ENCODE measurements around the gene SP3. TPM values are rescaled to one million over a fixed set of nuclear protein-coding genes. Genes with fewer than 3 reads are reported as not detected.
A peak's percentile ranks its signal among the peaks of the same experiment; 100 is the strongest.

SP3 gene
- total RNA-seq, 2 experiments from 2014 or later, result 83.8 to 91.4 TPM

DNA sequence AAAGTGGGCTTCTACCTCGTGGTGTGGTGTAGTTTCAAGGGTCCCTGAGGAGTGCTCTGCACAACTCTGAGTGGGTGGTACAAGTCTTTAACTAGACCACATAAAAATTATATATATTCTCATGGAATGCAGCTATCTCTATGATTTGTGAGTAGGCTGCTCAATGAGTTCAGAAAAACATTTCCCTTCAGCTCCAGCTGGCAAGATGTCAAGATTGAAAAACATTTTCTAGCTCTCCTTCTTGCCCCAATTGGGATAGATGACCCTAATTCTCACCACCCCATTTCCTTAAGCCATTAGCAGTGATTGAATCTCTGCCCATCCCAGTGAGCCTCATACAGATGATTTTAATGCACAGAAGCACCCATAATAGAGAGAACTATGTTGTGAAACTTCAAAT lies 28.3 kb upstream of the SP3 start:
- ChIA-PET CTCF (no interaction called here), POLR2A (no interaction called here)
- no peak overlapping the region for H3K4me3 Mint-ChIP-seq

GRCh38 chr2:173991856-173992588 lies 26.8 kb upstream of the SP3 start:
- no peak overlapping the region for H3K4me3 Mint-ChIP-seq
- ChIA-PET CTCF (no interaction called here), POLR2A (no interaction called here)
- intact Hi-C loops (cut with DNase I, micrococcal nuclease), result no loop called here
- H3K9me3 Mint-ChIP-seq (ENCODE audit: low read depth), result no peaks in the 10 kb centered on the region
- no peaks in the 10 kb centered on the region for H3K36me3 Mint-ChIP-seq (ENCODE audit: low read depth)
- no peak overlapping the region for H3K27ac Mint-ChIP-seq
- no peak for DNase-seq
- H3K4me1 Mint-ChIP-seq, result peaks cover 7% of the 10 kb centered on the region
- peaks cover 3% of the 10 kb centered on the region for H3K27me3 Mint-ChIP-seq
- no peak for ATAC-seq

More for the DNA sequence above, 28.3 kb upstream of the SP3 start:
- intact Hi-C loops (cut with DNase I, micrococcal nuclease), result no loop called here
- Mint-ChIP-seq H3K27me3 (peaks cover 3% of the 10 kb centered on the region), H3K9me3 (ENCODE audit: low read depth) (no peaks in the 10 kb centered on the region), H3K4me1 (peaks cover 7% of the 10 kb centered on the region), H3K27ac (no peak overlapping the region), H3K36me3 (ENCODE audit: low read depth) (no peaks in the 10 kb centered on the region)
- DNase-seq (no peak), ATAC-seq (no peak)

- Mint-ChIP-seq H3K36me3 (ENCODE audit: low read depth) (no peaks in the 10 kb centered on the region), H3K4me3 (no peak overlapping the region), H3K4me1 (peaks cover 7% of the 10 kb centered on the region), H3K27me3 (peaks cover 3% of the 10 kb centered on the region), H3K27ac (no peak overlapping the region), H3K9me3 (ENCODE audit: low read depth) (no peaks in the 10 kb centered on the region)
- POLR2A ChIA-PET, result no interaction called here
- intact Hi-C loops (cut with DNase I, micrococcal nuclease), result no loop called here
- ATAC-seq (peak; percentile 44), DNase-seq (no peak)
- CTCF ChIA-PET, result interaction anchor here (0.7 kb wide), 2 partner anchors 160 to 227 kb away, joined by 3 to 4 read pairs; no protein-coding TSS in a partner anchor
Observed at GRCh38 chr2:173990970-173991819, 26.0 kb upstream of the SP3 start.

DNA sequence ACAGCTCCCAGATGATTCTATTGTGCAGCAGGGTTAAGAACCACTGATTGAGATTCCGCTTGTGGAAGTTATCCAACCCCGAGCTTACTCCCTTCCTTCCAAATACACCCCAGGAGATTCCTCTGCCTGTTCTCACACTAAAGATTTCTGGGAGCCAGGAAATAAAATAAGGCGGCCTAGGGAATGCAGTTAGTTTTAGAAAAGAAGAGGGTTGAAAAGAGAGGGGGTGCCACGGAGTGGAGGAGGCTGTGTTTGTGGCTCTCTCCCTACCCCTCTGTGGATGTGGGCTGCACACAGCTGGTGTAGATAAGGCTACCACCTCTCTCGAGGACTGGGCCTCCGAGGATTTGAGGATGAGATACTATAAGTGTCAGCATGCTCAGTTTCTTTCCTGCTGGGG lies 25.1 kb upstream of the SP3 start:
- Mint-ChIP-seq H3K9me3 (ENCODE audit: low read depth) (no peaks in the 10 kb centered on the region), H3K4me3 (no peak overlapping the region), H3K27me3 (peaks cover 3% of the 10 kb centered on the region), H3K4me1 (peaks cover 15% of the 10 kb centered on the region), H3K36me3 (ENCODE audit: low read depth) (no peaks in the 10 kb centered on the region), H3K27ac (no peak overlapping the region)
- intact Hi-C loops (cut with DNase I, micrococcal nuclease), result no loop called here
- ChIA-PET POLR2A (no interaction called here), CTCF (no interaction called here)
- no peak for ATAC-seq
- DNase-seq, result no peak

DNA sequence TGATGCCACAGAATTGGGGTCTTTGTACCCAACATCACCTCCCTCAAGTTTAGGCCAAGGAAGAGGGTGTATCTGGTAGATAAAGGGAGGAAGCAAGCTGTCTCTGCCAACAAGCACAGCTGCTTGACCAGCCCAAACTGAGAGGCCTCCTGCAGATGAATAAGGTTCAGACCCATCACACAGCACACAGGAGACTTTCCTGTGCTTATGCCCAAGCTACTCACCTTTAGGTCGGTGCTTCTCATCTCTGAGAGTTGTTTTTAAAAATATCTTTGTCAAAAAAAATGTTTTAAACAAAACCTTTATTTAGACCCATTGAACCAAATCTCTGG lies 24.7 kb upstream of the SP3 start:
- ChIA-PET CTCF (no interaction called here), POLR2A (no interaction called here)
- no peaks in the 10 kb centered on the region for H3K9me3 Mint-ChIP-seq (ENCODE audit: low read depth)
- no peak overlapping the region for H3K27ac Mint-ChIP-seq
- intact Hi-C loops (cut with DNase I, micrococcal nuclease), result no loop called here
- ATAC-seq (no peak), DNase-seq (no peak)
- H3K27me3 Mint-ChIP-seq, result peaks cover 3% of the 10 kb centered on the region
- H3K36me3 Mint-ChIP-seq (ENCODE audit: low read depth), result no peaks in the 10 kb centered on the region
- no peak overlapping the region for H3K4me3 Mint-ChIP-seq
- peaks cover 17% of the 10 kb centered on the region for H3K4me1 Mint-ChIP-seq

GRCh38 chr2:173989160-173989883 lies 24.1 kb upstream of the SP3 start:
- DNase-seq (no peak), ATAC-seq (no peak)
- POLR2A ChIA-PET, result no interaction called here
- CTCF ChIA-PET, result interaction anchor here (0.8 kb wide), 1 partner anchor 31 kb away, joined by 3 read pairs; no protein-coding TSS in a partner anchor
- H3K36me3 Mint-ChIP-seq (ENCODE audit: low read depth), result no peaks in the 10 kb centered on the region
- H3K4me1 Mint-ChIP-seq, result peaks cover 18% of the 10 kb centered on the region
- no peak overlapping the region for H3K27ac Mint-ChIP-seq
- no peaks in the 10 kb centered on the region for H3K27me3 Mint-ChIP-seq
- intact Hi-C loops (cut with DNase I, micrococcal nuclease), result no loop called here
- no peak overlapping the region for H3K4me3 Mint-ChIP-seq
- no peaks in the 10 kb centered on the region for H3K9me3 Mint-ChIP-seq (ENCODE audit: low read depth)

GRCh38 chr2:173986805-173987204 lies 21.6 kb upstream of the SP3 start:
- H3K4me3 Mint-ChIP-seq, result no peak overlapping the region
- CTCF ChIA-PET, result interaction anchor here (0.6 to 1.3 kb wide), 3 partner anchors 16 to 355 kb away, joined by 3 to 6 read pairs (median 4); no protein-coding TSS in a partner anchor
- POLR2A ChIA-PET, result no interaction called here

DNA sequence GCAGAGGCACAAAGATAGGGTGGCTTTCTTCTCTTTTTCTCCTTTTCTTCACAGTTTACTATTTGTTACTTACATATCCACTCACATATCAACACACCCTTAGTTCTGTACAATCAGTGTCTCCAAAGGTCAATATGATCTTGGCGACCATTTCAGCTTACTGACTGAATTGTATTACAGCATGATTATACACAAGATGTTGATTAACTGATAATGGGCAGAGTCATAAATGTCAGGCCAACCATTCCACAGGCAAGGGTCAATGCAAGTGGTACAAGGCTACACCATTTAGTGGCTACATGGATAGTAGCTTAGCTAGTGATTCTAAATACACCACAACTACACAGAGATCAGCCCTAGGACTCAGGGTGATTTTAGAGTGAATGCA lies 20.4 kb upstream of the SP3 start:
- DNase-seq (no peak), ATAC-seq (no peak)
- peaks cover 25% of the 10 kb centered on the region for H3K4me1 Mint-ChIP-seq
- H3K36me3 Mint-ChIP-seq (ENCODE audit: low read depth), result no peaks in the 10 kb centered on the region
- no peaks in the 10 kb centered on the region for H3K27me3 Mint-ChIP-seq
- intact Hi-C loops (cut with DNase I, micrococcal nuclease), result no loop called here
- ChIA-PET CTCF (no interaction called here), POLR2A (no interaction called here)
- no peak overlapping the region for H3K27ac Mint-ChIP-seq
- no peak overlapping the region for H3K4me3 Mint-ChIP-seq
- no peaks in the 10 kb centered on the region for H3K9me3 Mint-ChIP-seq (ENCODE audit: low read depth)

More at GRCh38 chr2:173986805-173987204, 21.6 kb upstream of the SP3 start:
- Mint-ChIP-seq H3K36me3 (ENCODE audit: low read depth) (no peaks in the 10 kb centered on the region), H3K27me3 (no peaks in the 10 kb centered on the region), H3K27ac (no peak overlapping the region), H3K9me3 (ENCODE audit: low read depth) (no peaks in the 10 kb centered on the region), H3K4me1 (peaks cover 26% of the 10 kb centered on the region)
- ATAC-seq (no peak), DNase-seq (no peak)
- intact Hi-C loops (cut with DNase I, micrococcal nuclease), result no loop called here

DNA sequence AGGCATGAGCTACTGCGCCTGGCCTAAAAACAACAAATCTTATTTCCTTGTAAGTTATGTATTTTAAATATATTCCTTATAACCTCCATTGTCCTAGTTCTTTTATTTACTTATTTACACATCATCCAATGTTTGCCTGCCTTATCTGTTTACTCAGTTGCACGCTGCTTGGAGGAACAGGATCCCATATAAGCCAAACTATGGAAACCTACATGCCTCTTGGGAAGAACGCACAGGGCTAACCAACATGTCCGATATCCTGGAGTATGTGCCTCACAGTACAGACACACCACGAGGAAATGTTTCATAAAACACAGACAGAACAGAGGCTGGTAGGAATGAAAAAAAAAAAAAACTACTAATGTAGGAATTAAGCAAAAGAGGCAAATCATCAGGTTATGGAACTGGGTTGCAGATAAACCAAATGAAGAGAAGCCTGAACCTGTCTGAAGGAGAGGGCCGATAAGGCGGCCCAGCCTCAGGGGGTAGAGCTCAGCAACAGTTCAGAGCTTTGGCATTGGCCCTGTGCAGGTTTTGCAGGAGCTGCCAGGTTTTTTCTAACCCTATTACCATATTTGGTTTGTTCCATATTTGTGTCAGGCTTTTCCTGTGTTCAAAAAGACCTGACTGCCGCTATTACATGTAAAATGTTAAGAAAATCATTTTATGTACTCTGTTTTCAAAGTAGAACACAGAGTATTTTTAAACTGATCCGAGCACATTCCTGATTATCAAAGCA lies 19.9 kb upstream of the SP3 start:
- peaks cover 25% of the 10 kb centered on the region for H3K4me1 Mint-ChIP-seq

DNA sequence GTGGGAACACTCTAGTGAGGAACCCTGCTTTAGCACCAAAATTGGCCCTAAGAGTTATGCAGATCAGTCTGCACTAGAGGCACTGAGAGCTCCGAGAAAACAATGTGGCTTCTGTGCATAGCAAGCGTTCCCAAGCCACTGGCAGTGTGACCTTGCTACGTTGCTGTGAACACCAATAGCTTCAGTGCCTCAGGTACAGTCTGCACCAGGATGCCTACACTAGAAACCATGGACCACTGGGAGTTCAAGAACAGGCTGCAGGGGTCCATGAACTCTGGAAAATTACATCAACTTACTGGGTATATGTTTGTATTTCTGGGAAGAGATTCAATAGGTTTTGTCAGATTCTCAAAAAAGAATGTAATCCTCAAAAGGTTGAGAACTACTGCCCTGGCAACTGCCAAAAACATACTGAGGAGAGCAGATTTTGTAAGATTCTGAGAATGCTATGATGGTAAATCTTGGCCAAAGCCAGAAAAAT lies 18.3 kb upstream of the SP3 start:
- no peak for ATAC-seq
- peaks cover 2% of the 10 kb centered on the region for H3K27me3 Mint-ChIP-seq
- H3K4me1 Mint-ChIP-seq, result peaks cover 36% of the 10 kb centered on the region
- ChIA-PET CTCF (interaction anchor here (0.6 kb wide), 1 partner anchor 852 kb away, joined by 4 read pairs; no protein-coding TSS in a partner anchor), POLR2A (no interaction called here)
- no peak overlapping the region for H3K4me3 Mint-ChIP-seq
- no peak overlapping the region for H3K27ac Mint-ChIP-seq
- no peak for DNase-seq
- no peaks in the 10 kb centered on the region for H3K9me3 Mint-ChIP-seq (ENCODE audit: low read depth)
- intact Hi-C loops (cut with DNase I, micrococcal nuclease), result no loop called here
- H3K36me3 Mint-ChIP-seq (ENCODE audit: low read depth), result no peaks in the 10 kb centered on the region

More for the DNA sequence above, 19.9 kb upstream of the SP3 start:
- H3K36me3 Mint-ChIP-seq (ENCODE audit: low read depth), result no peaks in the 10 kb centered on the region
- no peaks in the 10 kb centered on the region for H3K27me3 Mint-ChIP-seq
- CTCF ChIA-PET, result no interaction called here
- ATAC-seq, result no peak
- H3K9me3 Mint-ChIP-seq (ENCODE audit: low read depth), result no peaks in the 10 kb centered on the region
- POLR2A ChIA-PET, result no interaction called here
- H3K4me3 Mint-ChIP-seq, result no peak overlapping the region
- no peak overlapping the region for H3K27ac Mint-ChIP-seq
- intact Hi-C loops (cut with DNase I, micrococcal nuclease), result no loop called here
- no peak for DNase-seq

DNA sequence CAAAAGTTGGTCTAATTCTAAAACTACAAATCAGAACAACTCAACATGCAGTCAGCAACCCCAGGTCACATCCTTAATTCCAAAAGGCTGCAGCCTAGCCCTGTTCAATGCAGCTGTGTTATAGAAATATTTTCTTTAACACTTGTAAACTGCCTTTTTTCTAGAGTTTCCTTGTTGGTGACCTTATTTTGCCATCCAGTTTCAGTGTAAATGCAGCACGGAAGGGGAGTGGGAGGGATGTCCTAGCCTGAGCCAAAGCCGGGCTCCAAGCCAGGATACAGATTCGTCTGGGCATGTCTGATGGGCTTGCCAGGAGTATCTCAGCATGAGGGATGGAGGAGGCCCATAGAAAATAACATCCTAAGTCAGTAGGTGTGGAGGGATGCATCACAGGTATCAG lies 17.7 kb upstream of the SP3 start:
- CTCF ChIA-PET, result no interaction called here
- POLR2A ChIA-PET, result no interaction called here
- no peaks in the 10 kb centered on the region for H3K36me3 Mint-ChIP-seq (ENCODE audit: low read depth)
- DNase-seq (no peak), ATAC-seq (no peak)
- no peak overlapping the region for H3K27ac Mint-ChIP-seq
- H3K27me3 Mint-ChIP-seq, result peaks cover 2% of the 10 kb centered on the region
- intact Hi-C loops (cut with DNase I, micrococcal nuclease), result no loop called here
- H3K9me3 Mint-ChIP-seq (ENCODE audit: low read depth), result no peaks in the 10 kb centered on the region
- H3K4me1 Mint-ChIP-seq, result peaks cover 39% of the 10 kb centered on the region
- H3K4me3 Mint-ChIP-seq, result no peak overlapping the region
